DMS53 (cell line): ENCODE results near the gene STN1.
"Not testable (repeated sequence)": the region's sequence is repeated elsewhere in the genome, so short reads cannot be mapped to it uniquely, and the experiment has no call there.

ENCODE experiments used
- DNase-seq: peaks from one replicate; lab custom pipeline; 2025; lab: John Stamatoyannopoulos, UW

The STN1 gene

GRCh38 chr10:103859161-103860086 lies 58.6 kb downstream of the STN1 start:
- peak; percentile 79 for DNase-seq

GRCh38 chr10:103858360-103858759 lies 59.6 kb downstream of the STN1 start:
- no peak for DNase-seq

- peak; percentile 14 for DNase-seq
Measured at GRCh38 chr10:103856797-103857170, 61.2 kb downstream of the STN1 start.

- DNase-seq: peak; percentile 36
Measured at GRCh38 chr10:103855852-103856796, 61.9 kb downstream of the STN1 start.

GRCh38 chr10:103855424-103855823 lies 62.6 kb downstream of the STN1 start, which contains the start of gene SH3PXD2A:
Gene SH3PXD2A (minus strand): TSS chr10:103855576. CDS start chr10:103855266, 310 bp downstream.
- DNase-seq: peak; percentile 72

- peak; percentile 64 for DNase-seq
Measured at GRCh38 chr10:103854686-103855391, 63.1 kb downstream of the STN1 start.

GRCh38 chr10:103854265-103854685 lies 63.7 kb downstream of the STN1 start:
- peak; percentile 59 for DNase-seq

- peak; percentile 38 for DNase-seq
Measured at GRCh38 chr10:103853428-103854264, 64.3 kb downstream of the STN1 start.

GRCh38 chr10:103852856-103853255 lies 65.1 kb downstream of the STN1 start:
- no peak for DNase-seq

GRCh38 chr10:103852189-103852711 lies 65.7 kb downstream of the STN1 start:
- no peak for DNase-seq

- no peak for DNase-seq
Measured at GRCh38 chr10:103851261-103851660, 66.7 kb downstream of the STN1 start.

GRCh38 chr10:103850572-103850895 lies 67.5 kb downstream of the STN1 start:
- no peak for DNase-seq

- no peak for DNase-seq
Measured at GRCh38 chr10:103849880-103850571, 68.0 kb downstream of the STN1 start.

- DNase-seq: no peak
Measured at GRCh38 chr10:103849212-103849877, 68.6 kb downstream of the STN1 start.

GRCh38 chr10:103847909-103848468 lies 70.0 kb downstream of the STN1 start:
- DNase-seq: peak; percentile 26

GRCh38 chr10:103847346-103847745 lies 70.6 kb downstream of the STN1 start:
- no peak for DNase-seq

- DNase-seq: no peak
Measured at GRCh38 chr10:103845972-103846371, 72.0 kb downstream of the STN1 start.

GRCh38 chr10:103845346-103845745 lies 72.6 kb downstream of the STN1 start:
- not testable (repeated sequence) for DNase-seq

GRCh38 chr10:103843854-103844570 lies 74.0 kb downstream of the STN1 start:
- no peak for DNase-seq
